ENCODE measurements around the gene SLC66A1.

The SLC66A1 gene

GRCh38 chr1:19375631-19376400, 63.7 kb downstream of the SLC66A1 start:
- DNase-seq (ENCODE audit: low spot score) (no peak), FAIRE-seq (no peak)

DNA sequence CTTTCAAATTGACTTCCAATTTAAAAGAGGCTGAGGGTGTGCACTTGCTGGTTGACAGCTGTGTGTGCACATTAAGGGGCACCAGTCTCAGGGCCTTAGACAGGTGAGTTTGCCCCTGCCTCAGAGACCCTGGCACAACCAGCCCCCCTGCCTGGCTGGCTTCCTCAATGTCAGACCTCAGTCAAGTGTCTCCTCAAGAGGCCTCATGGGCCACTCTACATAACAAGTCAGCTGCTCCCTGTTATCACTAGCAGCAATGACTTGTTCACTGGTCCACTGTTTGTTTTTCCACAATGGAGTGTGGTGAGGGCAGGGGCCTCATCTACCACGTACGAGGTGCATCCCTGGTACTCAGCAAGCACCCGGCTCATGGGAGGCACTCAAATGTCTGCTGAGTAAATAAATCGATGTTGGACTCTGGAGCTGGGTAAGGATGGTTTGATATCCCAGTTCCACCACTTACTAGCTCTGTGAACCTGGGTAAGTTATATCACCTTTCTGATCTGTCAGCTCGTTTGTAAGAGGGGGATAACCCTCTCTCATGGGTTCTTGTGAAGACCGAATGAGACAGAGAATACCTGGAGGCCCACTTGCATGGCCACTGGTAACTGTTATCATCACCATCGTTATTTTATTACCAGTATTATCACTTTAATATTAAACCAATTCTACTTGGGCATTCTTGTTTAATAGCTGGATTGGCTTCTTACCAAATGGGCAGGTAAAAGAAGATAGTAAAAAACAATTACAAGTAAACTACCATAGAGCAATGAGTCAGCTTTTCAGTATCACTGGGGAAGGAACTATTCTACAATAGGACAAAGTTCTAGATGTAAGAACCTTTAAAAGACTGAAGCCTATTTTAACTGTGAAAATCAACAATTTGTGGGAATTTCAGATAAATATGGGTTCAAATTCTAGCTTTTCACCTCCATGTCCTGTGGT, 64.6 kb downstream of the SLC66A1 start:
- FAIRE-seq = no peak

GRCh38 chr1:19377812-19378718, 65.9 kb downstream of the SLC66A1 start:
- DNase-seq (ENCODE audit: low spot score) (no peak), FAIRE-seq (no peak)

More for the DNA sequence above, 64.6 kb downstream of the SLC66A1 start:
- no peak for DNase-seq (ENCODE audit: low spot score)

All from RCC 7860 (cell line).